OCI-LY7 (cell line): ENCODE results near the gene STIL. TPM values are rescaled to one million over a fixed set of nuclear protein-coding genes. Genes with fewer than 3 reads are reported as not detected.

Source experiments
- BruUV-seq: library from RNA; stranded (reverse); fragments of 400-500 nt; replicated peaks from 2 replicates; lab custom pipeline; 2021; lab: Mats Ljungman, UMichigan
- CTCF ChIA-PET: fragments of 300-600 bp; sonication (Branson Sonifier 250); formaldehyde crosslinking; loops from one replicate; lab custom pipeline; 2022; ENCODE audit warnings: antibody characterized with exemption; ENCODE audit not compliant: unreplicated experiment; lab: Charles Lee
- POLR2A ChIA-PET: fragments of 300-600 bp; sonication (Branson Sonifier 250); formaldehyde crosslinking; loops from one replicate; lab custom pipeline; 2022; ENCODE audit warnings: antibody characterized with exemption; lab: Charles Lee
- DNase-seq: peaks from one replicate; pipeline ENCODE4 v3.0.0-alpha.2; 2015; ENCODE audit warnings: low spot score
- H2AFZ ChIP-seq: fragments of 200-600 bp; sonication (generic), shearing (Covaris generic); 2 replicates; pipeline ENCODE4 v1.6.1; 2014; ENCODE audit warnings: mild to moderate bottlenecking, antibody characterized with exemption, low read length, moderate library complexity
- H3K27ac ChIP-seq: fragments of 200-600 bp; sonication (generic); 2 replicates; pipeline ENCODE4 v1.5.1; 2014; ENCODE audit warnings: mixed run types, low read depth, mild to moderate bottlenecking, moderate library complexity, low read length, inconsistent platforms; ENCODE audit not compliant: poor library complexity, severe bottlenecking
- H3K36me3 ChIP-seq: fragments of 200-600 bp; sonication (generic); 2 replicates; pipeline ENCODE4 v1.6.1; 2014; ENCODE audit warnings: mild to moderate bottlenecking, antibody characterized with exemption, low read length, moderate library complexity, mixed read lengths; ENCODE audit not compliant: insufficient read depth
- H3K4me1 ChIP-seq: fragments of 200-600 bp; sonication (generic); 2 replicates; pipeline ENCODE4 v1.5.1; 2014; ENCODE audit warnings: mild to moderate bottlenecking, low read length; ENCODE audit not compliant: insufficient read depth, poor library complexity, severe bottlenecking
- H3K4me2 ChIP-seq: fragments of 200-600 bp; sonication (generic); 2 replicates; pipeline ENCODE4 v1.6.1; 2014; ENCODE audit warnings: mild to moderate bottlenecking, low read length
- H3K4me3 ChIP-seq: fragments of 200-600 bp; sonication (generic); 2 replicates; pipeline ENCODE4 v1.5.1; 2014; ENCODE audit warnings: mild to moderate bottlenecking, low read depth, low read length; ENCODE audit not compliant: poor library complexity, severe bottlenecking
- H3K79me2 ChIP-seq: fragments of 200-600 bp; sonication (generic); 2 replicates; pipeline ENCODE4 v1.6.1; 2016; ENCODE audit warnings: low read depth, mild to moderate bottlenecking, low read length, moderate library complexity, mixed read lengths; ENCODE audit not compliant: insufficient read depth
- H3K9me2 ChIP-seq: fragments of 200-600 bp; sonication (generic); 2 replicates; pipeline ENCODE4 v1.6.1; 2016; ENCODE audit warnings: mild to moderate bottlenecking, low read length, mixed read lengths; ENCODE audit not compliant: insufficient read depth
- H3K9me3 ChIP-seq: fragments of 200-600 bp; sonication (generic); 2 replicates; pipeline ENCODE4 v1.6.1; 2014; ENCODE audit warnings: mild to moderate bottlenecking, mixed run types, low read length, mixed read lengths
- H4K20me1 ChIP-seq: fragments of 200-600 bp; sonication (generic); 2 replicates; pipeline ENCODE4 v1.6.1; 2014; ENCODE audit warnings: mild to moderate bottlenecking, antibody characterized with exemption, low read length, moderate library complexity, mixed read lengths; ENCODE audit not compliant: insufficient read depth
- EZH2phosphoT487 ChIP-seq: fragments of 200-600 bp; sonication (generic); IDR thresholded peaks from 2 replicates; pipeline ENCODE4 v1.6.1; 2018; ENCODE audit warnings: low read depth, borderline replicate concordance, mild to moderate bottlenecking, mixed run types, antibody characterized with exemption, low read length, moderate library complexity, mixed read lengths
- intact Hi-C: fragments of 100-400 bp; cut with micrococcal nuclease; formaldehyde crosslinking; loops from one replicate; pipeline ENCODE4 v1.10.0; 2022; ENCODE audit not compliant: unreplicated experiment
- total RNA-seq, 2 experiments: library from RNA; depleted of rRNA in 1 of 2; stranded (reverse); fragments of >200 nt in 1 of 2; shearing (Covaris generic) in 1 of 2; gene quantifications; 2 replicates each; pipeline ENCODE4 v1.2.3, GENCODE V29; 2014 to 2022
- TF ChIP-seq, protein P1 (sequence below): fragments of 200-600 bp; sonication (generic); conservative IDR thresholded peaks from 2 replicates; pipeline ENCODE4 v1.5.1; 2014; ENCODE audit warnings: mild to moderate bottlenecking, antibody characterized with exemption, low read length, moderate library complexity, mixed read lengths

The STIL gene
- total RNA-seq, 2 experiments from 2014 or later = 46.6 to 60.0 TPM

DNA sequence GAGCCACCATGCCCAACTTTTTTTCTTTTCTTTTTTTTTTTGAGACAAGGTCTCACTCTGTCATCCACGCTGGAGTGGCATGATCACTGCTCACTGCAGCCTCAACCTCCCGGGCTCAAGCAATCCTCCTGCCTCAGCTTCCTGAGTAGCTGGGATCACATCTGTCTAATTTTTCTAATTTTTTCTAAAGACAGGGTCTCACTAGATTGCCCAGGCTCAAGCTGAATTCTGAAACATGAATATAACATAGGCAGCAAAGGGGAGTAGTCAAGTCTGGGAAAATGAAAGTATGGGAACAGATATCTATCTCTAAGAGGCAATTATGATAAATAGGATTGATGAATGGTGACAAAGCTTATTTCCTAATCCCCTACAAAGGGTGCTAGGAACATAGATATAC is 12.3 kb upstream of the STIL start:
- Histone ChIP-seq H4K20me1 (no peaks in the 10 kb centered on the region), H3K79me2 (no peaks in the 10 kb centered on the region), H3K27ac (no peak overlapping the region), H2AFZ (no peak overlapping the region), H3K4me2 (no peak overlapping the region), H3K9me2 (no peaks in the 10 kb centered on the region), H3K9me3 (no peaks in the 10 kb centered on the region), H3K36me3 (no peaks in the 10 kb centered on the region), H3K4me3 (no peak overlapping the region), H3K4me1 (no peaks in the 10 kb centered on the region)
- CTCF ChIA-PET = interaction anchor here (0.6 kb wide), 1 partner anchor 63 kb away, joined by 3 read pairs; no protein-coding TSS in a partner anchor
- BruUV-seq = no TSS peak
- TF ChIP-seq, protein P1, sequence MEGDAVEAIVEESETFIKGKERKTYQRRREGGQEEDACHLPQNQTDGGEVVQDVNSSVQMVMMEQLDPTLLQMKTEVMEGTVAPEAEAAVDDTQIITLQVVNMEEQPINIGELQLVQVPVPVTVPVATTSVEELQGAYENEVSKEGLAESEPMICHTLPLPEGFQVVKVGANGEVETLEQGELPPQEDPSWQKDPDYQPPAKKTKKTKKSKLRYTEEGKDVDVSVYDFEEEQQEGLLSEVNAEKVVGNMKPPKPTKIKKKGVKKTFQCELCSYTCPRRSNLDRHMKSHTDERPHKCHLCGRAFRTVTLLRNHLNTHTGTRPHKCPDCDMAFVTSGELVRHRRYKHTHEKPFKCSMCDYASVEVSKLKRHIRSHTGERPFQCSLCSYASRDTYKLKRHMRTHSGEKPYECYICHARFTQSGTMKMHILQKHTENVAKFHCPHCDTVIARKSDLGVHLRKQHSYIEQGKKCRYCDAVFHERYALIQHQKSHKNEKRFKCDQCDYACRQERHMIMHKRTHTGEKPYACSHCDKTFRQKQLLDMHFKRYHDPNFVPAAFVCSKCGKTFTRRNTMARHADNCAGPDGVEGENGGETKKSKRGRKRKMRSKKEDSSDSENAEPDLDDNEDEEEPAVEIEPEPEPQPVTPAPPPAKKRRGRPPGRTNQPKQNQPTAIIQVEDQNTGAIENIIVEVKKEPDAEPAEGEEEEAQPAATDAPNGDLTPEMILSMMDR = no peak
- TF ChIP-seq EZH2phosphoT487 = no peak
- POLR2A ChIA-PET = interaction anchor here (0.8 to 1.1 kb wide), 3 partner anchors 12 to 64 kb away, joined by 3 to 4 read pairs (median 4); partner anchors contain the start of gene STIL
- intact Hi-C loops = no loop called here
- no peak for DNase-seq

DNA sequence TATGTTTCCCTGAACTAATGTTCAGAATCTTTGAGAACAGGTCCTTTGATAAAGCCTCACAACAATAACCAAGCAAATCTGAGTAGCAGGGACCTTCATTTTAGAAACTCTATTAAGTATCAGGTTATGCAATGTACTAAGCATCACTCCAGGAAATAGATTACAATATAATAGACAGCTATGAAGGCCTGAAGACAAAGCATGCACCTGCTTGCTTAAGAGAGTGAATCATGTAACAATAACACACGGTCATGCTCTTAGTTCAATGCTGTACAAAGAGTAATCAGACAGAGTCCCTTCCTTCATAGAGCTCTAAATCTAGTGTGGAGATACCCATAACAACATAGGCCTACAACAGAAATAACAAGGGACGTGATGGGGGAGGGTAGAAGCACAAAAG is 11.6 kb upstream of the STIL start:
- Histone ChIP-seq H2AFZ (no peak overlapping the region), H3K27ac (no peak overlapping the region), H3K79me2 (no peaks in the 10 kb centered on the region), H3K4me1 (no peaks in the 10 kb centered on the region), H3K36me3 (no peaks in the 10 kb centered on the region), H3K9me3 (no peaks in the 10 kb centered on the region), H3K9me2 (no peaks in the 10 kb centered on the region), H4K20me1 (no peaks in the 10 kb centered on the region), H3K4me2 (no peak overlapping the region), H3K4me3 (no peak overlapping the region)
- intact Hi-C loops = no loop called here
- BruUV-seq = no TSS peak
- TF ChIP-seq EZH2phosphoT487 = no peak
- TF ChIP-seq, protein P1 = no peak
- ChIA-PET POLR2A (interaction anchor here (1.0 to 3.1 kb wide), 2 partner anchors 8 to 11 kb away, joined by 4 to 18 read pairs; partner anchors contain the start of genes CMPK1 and STIL), CTCF (interaction anchor here (0.6 kb wide), 1 partner anchor 62 kb away, joined by 3 read pairs; no protein-coding TSS in a partner anchor)
- DNase-seq = no peak

GRCh38 chr1:47324682-47325081 is 10.7 kb upstream of the STIL start:
- H3K4me2 ChIP-seq = no peak overlapping the region
- no peak overlapping the region for H2AFZ ChIP-seq
- H3K9me2 ChIP-seq = no peaks in the 10 kb centered on the region
- intact Hi-C loops = no loop called here
- H3K79me2 ChIP-seq = no peaks in the 10 kb centered on the region
- no peaks in the 10 kb centered on the region for H3K9me3 ChIP-seq
- DNase-seq = peak; percentile 19
- ChIA-PET CTCF (interaction anchor here (1.4 to 1.5 kb wide), 2 partner anchors 9 to 11 kb away, joined by 4 to 5 read pairs; partner anchors contain the start of genes CMPK1 and STIL), POLR2A (interaction anchor here (1.6 to 3.1 kb wide), 3 partner anchors 9 to 47 kb away, joined by 4 to 18 read pairs (median 13); partner anchors contain the start of genes CMPK1 and STIL)
- TF ChIP-seq, protein P1 = no peak
- no peak for TF ChIP-seq EZH2phosphoT487
- H4K20me1 ChIP-seq = no peaks in the 10 kb centered on the region
- no TSS peak for BruUV-seq
- no peak overlapping the region for H3K4me3 ChIP-seq
- no peak overlapping the region for H3K27ac ChIP-seq
- H3K4me1 ChIP-seq = no peaks in the 10 kb centered on the region
- H3K36me3 ChIP-seq = no peaks in the 10 kb centered on the region
